NCI-H446 treated with DMSO at 0.1 percent for 48 hours (cell line): ENCODE measurements around the gene OPCML.

Experiments used
- DNase-seq: peaks from one replicate; lab custom pipeline; 2025; lab: John Stamatoyannopoulos, UW

OPCML gene

DNA sequence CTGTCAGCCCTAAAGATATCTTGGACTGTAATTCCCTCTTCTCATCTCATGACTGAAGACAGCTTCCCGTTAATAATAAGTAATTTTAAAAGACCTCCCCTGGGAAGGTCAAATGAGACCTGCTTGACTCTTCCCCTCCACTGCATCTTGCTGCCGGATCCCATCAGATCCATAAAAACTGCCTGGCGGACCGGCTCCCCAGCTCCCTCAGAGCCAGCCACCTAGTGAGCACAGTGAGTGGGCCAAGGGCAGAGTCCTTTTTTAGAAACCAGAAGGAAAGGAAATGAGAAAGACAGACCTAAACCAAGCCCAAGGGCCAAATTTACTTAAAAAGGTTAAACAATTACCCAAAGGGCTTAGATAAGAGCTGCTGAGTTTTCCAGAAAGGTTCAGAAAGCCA, 595.3 kb downstream of the OPCML start:
- no peak for DNase-seq

GRCh38 chr11:132935383-132935782, 596.9 kb downstream of the OPCML start:
- DNase-seq: no peak

- no peak for DNase-seq
Measured at GRCh38 chr11:132933703-132934102, 598.6 kb downstream of the OPCML start.

DNA sequence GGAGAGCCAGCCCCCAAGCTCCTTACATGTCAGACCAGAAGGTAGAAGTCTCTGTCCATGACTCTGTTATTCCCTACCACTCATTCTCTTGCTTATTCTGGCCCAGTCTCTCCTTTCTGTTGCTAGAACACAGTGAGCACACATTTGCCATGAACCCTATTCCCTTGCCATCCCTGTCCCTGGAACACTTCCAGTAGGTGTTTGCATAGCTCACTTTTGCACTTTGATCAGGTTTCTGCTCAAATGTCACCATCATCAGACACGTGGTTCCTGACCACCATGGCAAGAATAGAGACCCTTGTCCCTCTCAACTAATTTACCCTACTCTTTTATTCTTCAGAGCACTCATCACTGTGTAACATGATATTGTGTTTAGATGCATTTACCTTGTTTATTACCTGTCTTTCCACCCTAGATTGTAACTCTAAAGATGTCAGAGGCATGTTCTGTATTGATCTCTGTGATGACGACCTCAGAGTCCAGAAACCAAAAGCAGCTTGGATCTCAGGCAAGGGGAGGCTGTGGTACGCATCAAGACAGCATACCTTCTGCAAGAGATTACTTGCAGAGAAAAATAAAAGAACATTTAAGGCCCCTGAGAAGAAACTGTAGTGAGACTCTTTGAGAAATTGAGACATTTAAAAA, 606.4 kb downstream of the OPCML start:
- no peak for DNase-seq

DNA sequence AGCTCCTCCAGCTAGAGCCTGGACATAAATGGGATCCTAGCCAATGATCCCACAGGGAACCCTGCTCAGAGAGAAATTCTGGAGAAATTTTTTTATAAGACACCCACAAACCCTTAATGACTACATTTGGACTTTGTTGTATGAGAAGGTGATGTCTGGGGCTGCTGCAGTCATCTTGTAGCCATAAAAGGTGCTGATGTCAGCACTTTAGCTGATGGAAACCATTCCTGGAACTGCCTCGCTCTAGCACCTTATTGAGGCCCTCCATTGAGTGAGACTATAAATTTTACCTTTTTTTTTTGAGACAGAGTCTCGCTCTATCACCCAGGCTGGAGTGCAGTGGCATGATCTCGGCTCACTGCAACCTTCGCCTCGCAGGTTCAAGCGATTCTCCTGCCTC, 610.7 kb downstream of the OPCML start:
- DNase-seq: no peak

GRCh38 chr11:132920451-132921096, 611.7 kb downstream of the OPCML start:
- DNase-seq: no peak

DNA sequence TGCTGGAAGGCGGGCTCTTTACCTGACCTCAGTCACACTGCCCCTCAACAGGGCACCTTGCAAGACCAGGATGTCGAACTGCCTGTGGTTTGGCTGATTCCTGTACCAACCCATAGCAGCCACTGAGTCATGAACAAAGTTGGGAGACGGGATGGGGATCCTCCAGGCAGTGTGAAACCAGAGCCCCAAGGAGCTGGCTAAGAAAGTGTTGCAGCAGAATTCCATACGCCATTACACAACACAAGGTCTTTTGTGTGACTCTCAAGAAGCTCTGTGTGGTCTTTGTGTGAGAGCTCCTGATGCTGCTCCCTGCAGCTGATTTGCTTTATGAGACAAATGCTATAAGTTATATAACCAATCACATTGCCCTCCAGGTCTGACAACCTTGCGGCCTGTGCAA, 617.7 kb downstream of the OPCML start:
- no peak for DNase-seq

GRCh38 chr11:132913886-132914285, 618.4 kb downstream of the OPCML start:
- no peak for DNase-seq

- no peak for DNase-seq
Measured at GRCh38 chr11:132913295-132913694, 619.0 kb downstream of the OPCML start.

DNA sequence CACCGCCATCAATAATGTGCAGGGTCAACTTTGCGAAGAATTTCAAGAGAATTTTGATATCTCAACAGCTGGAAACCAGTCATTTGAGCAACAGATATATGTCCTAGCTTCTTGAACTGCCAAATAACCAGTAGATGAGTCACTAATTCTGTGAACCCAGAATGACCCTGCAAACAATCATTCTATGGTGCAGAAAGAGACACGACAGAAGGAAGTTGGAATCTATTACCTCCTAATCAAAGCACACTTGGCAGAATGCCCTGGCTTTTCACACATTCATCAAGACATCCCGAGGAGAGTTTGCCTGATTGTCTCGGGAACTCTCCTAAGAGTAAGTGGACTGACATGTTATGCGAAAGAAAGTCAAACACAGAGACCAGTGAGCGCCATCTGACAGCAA, 621.1 kb downstream of the OPCML start:
- DNase-seq: no peak

GRCh38 chr11:132910011-132910760, 622.1 kb downstream of the OPCML start:
- DNase-seq: no peak

- DNase-seq: no peak
Measured at GRCh38 chr11:132909021-132909606, 623.2 kb downstream of the OPCML start.

- no peak for DNase-seq
Measured at GRCh38 chr11:132908414-132908810, 623.9 kb downstream of the OPCML start.

DNA sequence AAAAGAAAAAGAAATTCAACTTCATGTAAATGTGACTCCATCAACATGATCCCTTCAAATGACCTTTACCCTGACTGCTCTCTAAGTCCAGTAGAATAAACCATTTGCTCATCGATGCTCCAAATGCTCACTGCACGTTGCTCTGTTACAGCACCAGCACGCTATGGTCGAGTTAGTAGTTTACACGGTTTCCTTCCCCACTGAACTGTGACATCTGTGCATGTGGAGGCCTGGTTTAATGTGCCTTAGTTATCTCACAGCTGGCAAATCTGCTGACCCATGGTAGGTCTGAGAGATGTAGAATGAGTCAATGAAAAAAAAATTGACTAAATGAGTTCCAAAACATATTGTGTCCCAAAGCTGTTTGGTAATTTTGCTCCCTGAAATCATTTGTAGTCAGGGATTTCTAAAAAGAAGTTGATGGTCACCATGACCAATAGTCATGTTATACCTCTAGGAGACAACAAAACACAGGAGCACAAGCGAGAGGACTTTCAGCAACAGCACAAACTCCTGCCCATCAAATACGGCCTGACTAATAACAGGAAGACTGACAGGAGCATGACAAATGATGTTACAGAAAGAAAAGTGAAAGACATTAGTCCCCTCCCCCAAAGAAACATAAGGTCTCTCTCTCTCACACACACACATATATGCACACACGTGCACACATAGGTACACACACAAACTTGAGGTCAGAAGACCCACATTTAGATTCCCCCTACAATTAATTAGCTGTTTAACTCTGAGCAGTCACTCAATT, 624.5 kb downstream of the OPCML start:
- no peak for DNase-seq

GRCh38 chr11:132904607-132905006, 627.7 kb downstream of the OPCML start:
- no peak for DNase-seq

GRCh38 chr11:132904091-132904490, 628.2 kb downstream of the OPCML start:
- DNase-seq: no peak

DNA sequence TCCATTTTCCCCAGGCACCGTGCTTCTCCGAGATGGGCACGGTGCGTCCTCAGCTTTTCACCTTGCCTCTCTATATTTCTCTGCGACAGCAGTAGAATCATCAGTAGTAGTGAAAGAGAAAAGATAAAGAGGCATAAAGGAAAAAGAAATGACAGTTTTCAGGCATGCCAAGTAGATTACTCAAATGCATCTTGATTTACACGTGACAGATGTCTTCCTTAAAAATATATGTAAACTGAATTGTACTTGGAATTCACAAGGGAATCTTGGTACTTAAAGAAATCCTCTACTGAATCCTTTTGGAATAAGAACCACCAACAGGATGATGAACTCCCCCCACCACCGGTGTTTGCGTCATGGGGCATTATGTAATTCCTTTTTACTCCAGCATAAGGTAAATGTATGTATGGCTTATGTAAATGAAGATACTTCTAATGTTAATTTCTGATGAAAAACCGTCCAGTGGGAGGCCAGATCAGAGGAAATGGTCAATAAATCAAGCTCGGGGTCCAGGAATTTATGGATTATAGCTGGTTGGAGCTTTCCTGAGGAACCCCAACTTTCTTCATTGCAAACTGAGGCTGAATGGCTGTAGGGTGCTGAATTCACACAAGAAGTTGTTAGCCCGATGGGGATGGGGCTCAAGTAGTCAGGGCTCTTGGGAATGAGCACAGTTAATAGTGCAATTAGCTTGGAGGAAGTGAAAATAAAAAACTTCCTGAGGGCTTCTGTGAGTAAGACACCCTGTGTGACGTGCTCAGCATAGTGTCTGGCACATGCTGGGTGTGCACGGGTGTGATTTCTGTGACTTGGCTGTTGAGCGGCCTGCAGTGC, 630.4 kb downstream of the OPCML start:
- no peak for DNase-seq

- DNase-seq: no peak
Measured at GRCh38 chr11:132898676-132899075, 633.6 kb downstream of the OPCML start.

- no peak for DNase-seq
Measured at GRCh38 chr11:132898021-132898420, 634.3 kb downstream of the OPCML start.

- DNase-seq: no peak
Measured at GRCh38 chr11:132895340-132895739, 637.0 kb downstream of the OPCML start.

- no peak for DNase-seq
Measured at GRCh38 chr11:132894606-132895005, 637.7 kb downstream of the OPCML start.
